Measurements from ENCODE around the gene ADO. TPM values are rescaled to one million over a fixed set of nuclear protein-coding genes. Genes with fewer than 3 reads are reported as not detected.

ADO gene
- total and polyA plus RNA-seq, 2 of the 13 experiments (the other 11 are each of a cell fraction or from before 2014, with no cell fraction given): 8.9 to 15.9 TPM

DNA sequence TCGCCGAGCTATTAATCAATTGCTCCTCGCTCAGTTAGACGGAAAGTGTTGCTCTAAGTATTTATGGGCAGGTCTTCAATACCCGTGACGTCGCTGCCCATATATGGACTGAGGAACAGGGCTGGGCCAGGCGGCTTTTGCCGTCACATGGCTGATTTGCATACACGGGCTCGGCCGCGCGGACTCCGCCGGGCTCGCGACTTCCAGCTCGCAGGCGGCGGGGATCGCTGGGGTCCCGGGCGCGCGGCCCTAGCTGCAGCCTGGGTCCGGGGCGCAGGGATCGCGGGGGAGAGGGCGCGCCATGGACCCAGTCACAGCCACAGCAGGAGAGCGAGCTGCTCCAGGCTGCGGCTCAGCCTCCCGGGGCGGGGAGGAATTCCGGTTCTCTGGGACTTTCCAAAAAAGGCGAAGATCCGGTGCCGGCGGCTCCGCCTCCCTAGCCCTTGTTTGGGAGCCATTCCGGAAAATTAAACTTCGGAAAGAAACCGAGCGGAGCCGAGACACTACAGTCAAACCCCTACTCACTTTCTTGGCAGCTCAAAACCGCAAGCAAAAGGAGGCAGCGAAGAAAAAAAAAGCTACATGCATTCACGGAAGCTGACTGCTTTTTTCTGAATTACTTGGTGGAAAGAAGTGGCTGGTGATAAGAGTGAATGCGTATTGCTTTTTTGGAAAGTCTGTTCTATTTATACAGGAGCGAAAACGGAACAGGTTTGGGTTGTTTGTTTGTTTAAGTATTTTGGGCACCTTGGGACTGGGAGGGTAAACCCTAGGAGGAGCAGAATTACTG, 12.0 kb downstream of the ADO start, which contains the start of gene EGR2 (continued):
- TF ChIP-seq ZNF782 (CRISPR knock-in tag; IDR thresholded peaks at IDR 0.05; ENCODE audit: borderline replicate concordance): 0 out of 2 replicates have a peak, but pooled peaks have one; percentile 13
- TF ChIP-seq MYC (CRISPR knock-in tag; IDR thresholded peaks at IDR 0.05; ENCODE audit: borderline replicate concordance): 0 out of 2 replicates have a peak, but pooled peaks have one; percentile 23
- 0 out of 2 replicates have a peak, but pooled peaks have one; percentile 21 for TF ChIP-seq ZNF770 (CRISPR knock-in tag; IDR thresholded peaks at IDR 0.05)
- 0 out of 2 replicates have a peak, but pooled peaks have one; percentile 17 for TF ChIP-seq FOXK1 (CRISPR knock-in tag; IDR thresholded peaks at IDR 0.05; ENCODE audit: borderline replicate concordance, low read depth)
- TF ChIP-seq KDM2A (CRISPR knock-in tag; IDR thresholded peaks at IDR 0.05; ENCODE audit: borderline replicate concordance, low read depth): 0 out of 2 replicates have a peak, but pooled peaks have one; percentile 15
- no peak for TF ChIP-seq SP1 (IDR thresholded peaks at IDR 0.05)
- TF ChIP-seq SP1 (CRISPR knock-in tag; IDR thresholded peaks at IDR 0.05): peak; percentile 12; the same call in 1 of the 2 replicates
- TF ChIP-seq MAX (IDR thresholded peaks at IDR 0.05): peak; percentile 27; the same call in 1 of the 2 replicates
- peak; percentile 71 for TF ChIP-seq GABPB1 (CRISPR knock-in tag; IDR thresholded peaks at IDR 0.05)
- no peak for TF ChIP-seq DBP (CRISPR knock-in tag; IDR thresholded peaks at IDR 0.05; ENCODE audit: not compliant biosample characterization)
